IMR-90 (cell line): ENCODE results near the gene ADAMTSL1. TPM values are rescaled to one million over a fixed set of nuclear protein-coding genes. Genes with fewer than 3 reads are reported as not detected.
A peak's percentile ranks its signal among the peaks of the same experiment; 100 is the strongest.

Experiments used
- ATAC-seq: fragments of 200-7000 bp; cut with Tn5 transposase; 2 replicates; pipeline ENCODE4 v1.9.1; 2020; ENCODE audit warnings: low read depth, mild to moderate bottlenecking, moderate library complexity
- BruUV-seq: library from RNA; stranded (reverse); fragments of 400-500 nt; replicated peaks from 2 replicates; lab custom pipeline; 2021; lab: Mats Ljungman, UMichigan
- CTCF ChIA-PET: fragments of 300-600 bp; formaldehyde crosslinking; extraction: SDS; loops from one replicate; lab custom pipeline; 2021; ENCODE audit warnings: antibody characterized with exemption; lab: Yijun Ruan, JAX
- POLR2A ChIA-PET: fragments of 300-600 bp; sonication (Branson Sonifier 250); formaldehyde crosslinking; loops from one replicate; lab custom pipeline; 2022; ENCODE audit warnings: antibody characterized with exemption; ENCODE audit not compliant: unreplicated experiment; lab: Charles Lee
- DNase-seq: peaks from one replicate; pipeline ENCODE4 v3.0.0; 2013
- H2AFZ ChIP-seq: replicated peaks from 2 replicates; pipeline ENCODE3; 2013; ENCODE audit warnings: low read length, mild to moderate bottlenecking; ENCODE audit not compliant: poor library complexity
- H2AK5ac ChIP-seq: 2 replicates; pipeline ENCODE4 v1.6.1; 2013; ENCODE audit warnings: low read depth, low read length, inconsistent platforms
- H2AK9ac ChIP-seq: replicated peaks from 2 replicates; pipeline ENCODE3; 2013; ENCODE audit warnings: mild to moderate bottlenecking, low read depth, low read length, moderate library complexity; ENCODE audit not compliant: poor library complexity
- H2BK120ac ChIP-seq: 2 replicates; pipeline ENCODE4 v1.6.1; 2013; ENCODE audit warnings: low read depth, low read length, inconsistent platforms
- H2BK15ac ChIP-seq: 3 replicates; pipeline ENCODE4 v1.6.1; 2013; ENCODE audit warnings: low read depth, low read length, inconsistent platforms
- H2BK20ac ChIP-seq: 2 replicates; pipeline ENCODE4 v1.6.1; 2013; ENCODE audit warnings: low read depth, mild to moderate bottlenecking, inconsistent platforms, low read length, moderate library complexity
- H2BK5ac ChIP-seq: 2 replicates; pipeline ENCODE4 v1.6.1; 2013; ENCODE audit warnings: mild to moderate bottlenecking, low read depth, low read length, inconsistent platforms; ENCODE audit not compliant: poor library complexity, severe bottlenecking
- H3K14ac ChIP-seq: replicated peaks from 2 replicates; pipeline ENCODE4 v1.6.1; 2013; ENCODE audit warnings: low read depth, low read length, inconsistent platforms
- H3K18ac ChIP-seq: 2 replicates; pipeline ENCODE4 v1.6.1; 2013; ENCODE audit warnings: low read depth, low read length, control low read depth
- H3K23ac ChIP-seq: 2 replicates; pipeline ENCODE4 v1.6.1; 2013; ENCODE audit warnings: low read depth, low read length, inconsistent platforms
- H3K27ac ChIP-seq: 2 replicates; pipeline ENCODE4 v1.5.1; 2013; ENCODE audit warnings: mild to moderate bottlenecking, control low read depth, low read length; ENCODE audit not compliant: insufficient read depth
- H3K27me3 ChIP-seq: 2 replicates; pipeline ENCODE4 v1.6.1; 2013; ENCODE audit warnings: low read length; ENCODE audit not compliant: control insufficient read depth, insufficient read depth
- H3K36me3 ChIP-seq: 2 replicates; pipeline ENCODE4 v1.6.1; 2013; ENCODE audit warnings: low read length, mixed read lengths; ENCODE audit not compliant: control insufficient read depth, insufficient read depth
- H3K4ac ChIP-seq: 2 replicates; pipeline ENCODE4 v1.6.1; 2013; ENCODE audit warnings: low read depth, low read length, inconsistent platforms
- H3K4me1 ChIP-seq: 2 replicates; pipeline ENCODE4 v1.6.1; 2013; ENCODE audit warnings: low read length, mixed read lengths; ENCODE audit not compliant: control insufficient read depth, insufficient read depth
- H3K4me2 ChIP-seq: 2 replicates; pipeline ENCODE4 v1.6.1; 2013; ENCODE audit warnings: low read depth, mild to moderate bottlenecking, control low read depth, low read length, moderate library complexity
- H3K4me3 ChIP-seq: 2 replicates; pipeline ENCODE4 v1.5.1; 2013; ENCODE audit warnings: low read depth, mild to moderate bottlenecking, control low read depth, low read length, moderate library complexity; ENCODE audit not compliant: insufficient read depth
- H3K56ac ChIP-seq: 2 replicates; pipeline ENCODE4 v1.6.1; 2013; ENCODE audit warnings: low read length, inconsistent platforms; ENCODE audit not compliant: insufficient read depth; ENCODE audit errors: extremely low read depth
- H3K79me1 ChIP-seq, 2 experiments: 2 replicates each; pipeline ENCODE4 v1.6.1; 2013; ENCODE audit warnings: low read length in 2 of 2, inconsistent platforms in 1 of 2, low read depth in 1 of 2
- H3K9ac ChIP-seq: 2 replicates; pipeline ENCODE4 v1.6.1; 2013; ENCODE audit warnings: low read depth, low read length, control low read depth
- H3K9me1 ChIP-seq: 2 replicates; pipeline ENCODE4 v1.6.1; 2013; ENCODE audit warnings: low read length, inconsistent platforms; ENCODE audit not compliant: insufficient read depth
- H3K9me3 ChIP-seq: 2 replicates; pipeline ENCODE4 v1.6.1; 2013; ENCODE audit warnings: low read length; ENCODE audit not compliant: control insufficient read depth, insufficient read depth
- H4K20me1 ChIP-seq: 2 replicates; pipeline ENCODE4 v1.6.1; 2013; ENCODE audit warnings: low read length, inconsistent platforms; ENCODE audit not compliant: insufficient read depth
- H4K5ac ChIP-seq: 2 replicates; pipeline ENCODE4 v1.6.1; 2013; ENCODE audit warnings: mild to moderate bottlenecking, low read depth, low read length, control low read depth
- H4K8ac ChIP-seq, 2 experiments: 2 replicates each; pipeline ENCODE4 v1.6.1; 2013; ENCODE audit warnings: low read depth in 2 of 2, low read length in 2 of 2, control low read depth in 1 of 2, inconsistent platforms in 1 of 2
- H4K91ac ChIP-seq: 2 replicates; pipeline ENCODE4 v1.6.1; 2013; ENCODE audit warnings: low read depth, low read length, inconsistent platforms; ENCODE audit not compliant: insufficient read depth
- CEBPB ChIP-seq: IDR thresholded peaks from 2 replicates; pipeline ENCODE4 v1.6.1; 2012; ENCODE audit warnings: low read depth, low read length, improper control_type of control experiment
- FOS ChIP-seq: fragments of 150-350 bp; IDR thresholded peaks from 2 replicates; pipeline ENCODE4 v1.6.1; 2016; ENCODE audit warnings: low read depth, low read length
- NFE2L2 ChIP-seq: fragments of 150-350 bp; IDR thresholded peaks from 2 replicates; pipeline ENCODE4 v1.6.1; 2016; ENCODE audit warnings: low read depth, mild to moderate bottlenecking, low read length
- RFX5 ChIP-seq: IDR thresholded peaks from 2 replicates; pipeline ENCODE4 v1.8.0; 2012; ENCODE audit warnings: low read depth, mild to moderate bottlenecking, low read length, moderate library complexity
- SMC3 ChIP-seq: fragments of 150-350 bp; IDR thresholded peaks from 2 replicates; pipeline ENCODE4 v1.6.1; 2016; ENCODE audit warnings: low read depth, mild to moderate bottlenecking, antibody characterized with exemption, low read length, moderate library complexity
- WGBS, 2 experiments: methylation state at CpG; one replicate each; pipeline versions ENCODE4 v1.1.5 to v1.1.7; 2013; ENCODE audit warnings: missing lambda C conversion rate in 2 of 2; ENCODE audit not compliant: insufficient read length in 1 of 2; ENCODE audit errors: extremely low coverage in 2 of 2; 5-methylcytosine and 5-hydroxymethylcytosine counted together
- dilution Hi-C: fragments of 300-500 bp; cut with HindIII; formaldehyde crosslinking; loops from one replicate; pipeline ENCODE4 v1.14.3; 2018; ENCODE audit warnings: low sequenced_read_pairs; ENCODE audit not compliant: unreplicated experiment
- in situ Hi-C: fragments of 300-500 bp; cut with MboI; formaldehyde crosslinking; loops from 3 replicates; pipeline ENCODE4 v1.14.3; 2019; ENCODE audit warnings: low sequenced_read_pairs, inconsistent platforms, mixed read lengths
- intact Hi-C: fragments of 100-400 bp; cut with micrococcal nuclease; formaldehyde crosslinking; loops from 2 replicates; pipeline ENCODE4 v1.10.0; 2022
- polyA plus RNA-seq, 3 experiments: library from polyadenylated mRNA; depleted of rRNA; stranded (reverse); fragments of >200 nt; gene quantifications; 2 replicates each; pipeline ENCODE4 v1.2.3, GENCODE V29; 2012; ENCODE audit warnings: low replicate concordance in 1 of 3
- total RNA-seq: library from RNA; depleted of rRNA; stranded (reverse); fragments of >200 nt; gene quantifications from 2 replicates; pipeline ENCODE4 v1.2.3, GENCODE V29; 2012
- TF ChIP-seq, protein P1 (sequence below): fragments of 150-350 bp; IDR thresholded peaks from 2 replicates; pipeline ENCODE4 v1.6.1; 2016; ENCODE audit warnings: low read depth, mild to moderate bottlenecking, low read length, moderate library complexity, borderline replicate concordance
- TF ChIP-seq, protein P2 (sequence below): conservative IDR thresholded peaks from 2 replicates; pipeline ENCODE4 v1.5.1; 2012; ENCODE audit warnings: mild to moderate bottlenecking, low read depth, low read length, improper control_type of control experiment

The ADAMTSL1 gene
- total and polyA plus RNA-seq, 2 of the 4 experiments (the other 2 are of a cell fraction) = 38.2 to 62.2 TPM

DNA sequence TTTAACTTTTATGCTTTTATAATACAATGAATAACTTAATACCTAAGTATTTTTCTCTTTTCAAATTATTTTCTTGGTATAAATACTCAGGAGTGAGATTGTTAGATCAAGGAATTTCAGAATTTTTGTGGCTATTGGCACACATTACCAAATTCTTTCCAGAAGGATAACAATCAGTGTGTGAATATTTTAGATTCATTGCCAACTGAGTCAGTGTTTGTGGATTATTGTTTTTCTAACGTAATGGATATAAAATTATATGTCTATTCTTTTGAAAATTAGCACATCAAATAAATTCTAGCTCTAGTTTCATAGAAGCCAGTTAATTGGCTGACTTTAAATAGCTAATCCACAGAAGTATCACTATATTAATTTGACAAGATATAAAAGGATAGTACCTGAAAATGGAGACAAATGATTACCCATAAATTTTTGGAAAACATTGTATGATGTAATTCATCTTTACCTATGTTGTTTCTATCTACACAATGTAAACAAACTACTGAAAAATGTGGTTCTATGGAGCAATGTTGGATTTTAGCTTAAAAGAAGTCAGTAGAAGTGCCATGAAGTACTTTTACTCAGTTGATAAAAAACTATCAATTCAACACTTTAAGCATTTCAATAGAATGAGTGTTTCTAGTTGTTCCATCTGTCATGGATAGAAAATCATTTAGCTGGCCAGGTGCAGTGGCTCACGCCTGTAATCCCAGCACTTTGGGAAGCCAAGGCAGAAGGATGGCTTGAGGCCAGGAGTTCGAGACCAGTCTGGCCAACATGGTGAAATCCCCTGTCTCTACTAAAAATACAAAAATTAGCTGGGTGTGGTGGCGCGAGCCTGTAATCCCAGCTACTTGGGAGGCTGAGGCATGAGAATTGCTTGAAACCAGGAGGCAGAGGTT is 185.1 kb downstream of the ADAMTSL1 start:
- Histone ChIP-seq H2BK5ac (no peak overlapping the region), H3K4ac (no peak overlapping the region), H2BK120ac (peak overlapping the region; percentile 2; the same call in 1 of the 2 replicates), H4K8ac (peak overlapping the region in 1 of 2 experiments; percentile 29; a peak in 1 of 4 replicates), H3K27ac (no peak overlapping the region), H3K9ac (no peak overlapping the region), H3K27me3 (no peaks in the 10 kb centered on the region), H3K4me1 (peaks cover 2% of the 10 kb centered on the region), H3K36me3 (no peaks in the 10 kb centered on the region), H2AK5ac (no peak overlapping the region), H3K4me3 (no peak overlapping the region), H2BK15ac (no peak overlapping the region), H3K9me1 (no peaks in the 10 kb centered on the region; the same call in 1 of the 2 replicates), H2BK20ac (no peak overlapping the region), H3K14ac (no peak overlapping the region), H2AK9ac (no peak overlapping the region), H3K56ac (no peak overlapping the region), H4K20me1 (no peaks in the 10 kb centered on the region), H3K79me1 (no peaks in the 10 kb centered on the region), H3K4me2 (no peak overlapping the region), H3K9me3 (no peaks in the 10 kb centered on the region), H4K5ac (no peak overlapping the region), H2AFZ (no peak overlapping the region), H3K23ac (no peak overlapping the region), H4K91ac (no peak overlapping the region), H3K18ac (no peak overlapping the region)
- dilution Hi-C loops = no loop called here
- TF ChIP-seq, protein P1, sequence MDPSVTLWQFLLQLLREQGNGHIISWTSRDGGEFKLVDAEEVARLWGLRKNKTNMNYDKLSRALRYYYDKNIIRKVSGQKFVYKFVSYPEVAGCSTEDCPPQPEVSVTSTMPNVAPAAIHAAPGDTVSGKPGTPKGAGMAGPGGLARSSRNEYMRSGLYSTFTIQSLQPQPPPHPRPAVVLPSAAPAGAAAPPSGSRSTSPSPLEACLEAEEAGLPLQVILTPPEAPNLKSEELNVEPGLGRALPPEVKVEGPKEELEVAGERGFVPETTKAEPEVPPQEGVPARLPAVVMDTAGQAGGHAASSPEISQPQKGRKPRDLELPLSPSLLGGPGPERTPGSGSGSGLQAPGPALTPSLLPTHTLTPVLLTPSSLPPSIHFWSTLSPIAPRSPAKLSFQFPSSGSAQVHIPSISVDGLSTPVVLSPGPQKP = no peak
- no peak for TF ChIP-seq NFE2L2
- no peak for TF ChIP-seq CEBPB
- no peak for TF ChIP-seq SMC3
- TF ChIP-seq, protein P2, sequence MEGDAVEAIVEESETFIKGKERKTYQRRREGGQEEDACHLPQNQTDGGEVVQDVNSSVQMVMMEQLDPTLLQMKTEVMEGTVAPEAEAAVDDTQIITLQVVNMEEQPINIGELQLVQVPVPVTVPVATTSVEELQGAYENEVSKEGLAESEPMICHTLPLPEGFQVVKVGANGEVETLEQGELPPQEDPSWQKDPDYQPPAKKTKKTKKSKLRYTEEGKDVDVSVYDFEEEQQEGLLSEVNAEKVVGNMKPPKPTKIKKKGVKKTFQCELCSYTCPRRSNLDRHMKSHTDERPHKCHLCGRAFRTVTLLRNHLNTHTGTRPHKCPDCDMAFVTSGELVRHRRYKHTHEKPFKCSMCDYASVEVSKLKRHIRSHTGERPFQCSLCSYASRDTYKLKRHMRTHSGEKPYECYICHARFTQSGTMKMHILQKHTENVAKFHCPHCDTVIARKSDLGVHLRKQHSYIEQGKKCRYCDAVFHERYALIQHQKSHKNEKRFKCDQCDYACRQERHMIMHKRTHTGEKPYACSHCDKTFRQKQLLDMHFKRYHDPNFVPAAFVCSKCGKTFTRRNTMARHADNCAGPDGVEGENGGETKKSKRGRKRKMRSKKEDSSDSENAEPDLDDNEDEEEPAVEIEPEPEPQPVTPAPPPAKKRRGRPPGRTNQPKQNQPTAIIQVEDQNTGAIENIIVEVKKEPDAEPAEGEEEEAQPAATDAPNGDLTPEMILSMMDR = no peak
- TF ChIP-seq FOS = no peak
- TF ChIP-seq RFX5 = no peak
- BruUV-seq = no TSS peak
- CTCF ChIA-PET = interaction anchor here (0.6 kb wide), 1 partner anchor 97 kb away, joined by 4 read pairs; no protein-coding TSS in a partner anchor
- POLR2A ChIA-PET = no interaction called here
- no CpG with 5 or more reads among the region's 5 CpGs for WGBS, 2 experiments
- peak; percentile 54 for ATAC-seq
- in situ Hi-C loops = no loop called here
- intact Hi-C loops = no loop called here
- peak; percentile 64 for DNase-seq
